NCI-H2196 (cell line): ENCODE data around the gene PEX3.

ENCODE experiments used
- DNase-seq: peaks from one replicate; lab custom pipeline; 2025; ENCODE audit not compliant: unreplicated experiment; lab: John Stamatoyannopoulos, UW

PEX3 gene

DNA sequence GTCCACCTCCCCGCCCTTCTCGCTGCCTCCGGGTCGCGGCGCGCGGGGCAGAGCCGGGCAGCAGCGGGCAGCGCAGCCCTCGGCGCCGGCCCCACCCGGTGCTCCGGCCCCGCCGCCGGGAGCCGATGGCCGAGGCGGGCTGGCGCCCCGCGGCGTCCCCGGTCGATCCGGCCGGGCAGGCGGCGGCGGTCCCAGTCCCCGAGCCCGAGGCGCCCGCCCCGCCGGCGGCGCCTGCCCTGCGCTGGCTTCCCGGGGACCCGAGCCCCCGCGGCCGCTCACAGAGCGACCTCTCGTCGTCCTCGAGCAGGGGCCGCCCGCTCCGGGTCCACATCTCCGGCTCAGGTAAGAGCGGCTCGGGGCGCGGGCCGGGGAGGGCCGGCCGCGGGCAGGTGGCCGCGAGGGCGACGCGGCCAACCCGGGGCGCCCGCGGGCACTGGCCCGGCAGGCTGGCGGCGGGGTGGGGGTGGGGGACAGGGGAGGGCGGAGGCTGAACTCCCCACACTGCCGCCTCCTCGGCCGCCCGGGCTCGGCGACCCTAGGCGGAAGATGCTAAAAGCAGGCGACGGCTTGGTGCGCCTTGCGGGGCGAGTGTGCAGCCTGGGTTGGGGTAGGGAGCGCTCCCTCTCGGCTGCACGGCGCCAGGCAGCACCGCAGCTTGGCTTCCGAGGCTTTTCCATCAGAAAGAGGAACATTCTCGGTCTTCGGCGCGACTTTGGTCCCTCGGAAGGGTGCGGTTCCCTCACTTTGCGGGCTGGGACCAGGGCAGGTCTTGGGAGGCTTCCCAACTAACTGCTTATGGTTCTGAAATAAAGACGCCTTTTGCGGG is 86.5 kb downstream of the PEX3 start:
- DNase-seq: peak; percentile 50

DNA sequence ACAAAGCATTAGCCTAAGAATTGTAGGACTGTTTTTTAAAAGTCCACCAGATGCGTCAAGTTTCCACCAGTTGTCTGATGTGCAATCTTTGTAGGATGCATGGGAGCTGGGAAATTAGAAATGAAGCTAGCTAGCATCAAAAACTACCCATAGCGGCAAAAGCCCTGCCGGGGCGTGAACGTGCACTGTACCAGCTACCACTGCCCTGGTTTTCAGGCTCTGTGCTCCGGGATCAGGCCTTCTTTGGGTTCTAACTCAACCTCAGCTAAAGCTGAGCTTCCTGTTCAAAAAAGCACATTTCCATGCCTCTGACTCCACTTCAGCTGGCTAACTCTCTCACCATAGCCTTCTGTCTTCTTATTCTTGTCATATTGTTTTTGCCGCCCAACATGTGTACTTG is 87.8 kb downstream of the PEX3 start:
- DNase-seq: no peak

- DNase-seq: no peak
Observed at GRCh38 chr6:143539106-143539505, 88.5 kb downstream of the PEX3 start.

- no peak for DNase-seq
Observed at GRCh38 chr6:143539734-143540133, 89.1 kb downstream of the PEX3 start.

DNA sequence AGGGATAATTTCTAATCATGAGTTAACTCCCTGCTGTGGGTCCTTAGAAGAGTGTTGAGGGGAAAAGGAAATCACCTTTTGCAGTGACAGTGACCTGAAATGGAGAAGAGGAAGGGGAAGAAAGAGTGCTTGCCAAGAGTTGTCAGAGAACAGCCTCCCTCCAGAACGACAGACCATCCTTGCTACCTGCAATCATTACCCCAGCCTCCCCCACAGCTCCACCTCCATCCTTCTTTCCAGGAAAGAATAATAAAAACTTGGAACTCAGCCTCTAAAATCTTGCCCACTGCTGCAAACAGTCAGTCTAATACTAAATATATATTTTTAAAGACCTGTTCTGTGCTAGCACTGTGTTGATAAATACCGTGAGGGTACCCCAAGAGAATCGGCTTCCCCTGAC is 89.6 kb downstream of the PEX3 start:
- no peak for DNase-seq
